GM12878 (cell line): ENCODE data around the gene LRRC10B. TPM values are rescaled to one million over a fixed set of nuclear protein-coding genes. Genes with fewer than 3 reads are reported as not detected.

Experiments used
- ATAC-seq: fragments of 200-7000 bp; cut with Tn5 transposase; 3 replicates; pipeline ENCODE4 v1.9.1; 2020; ENCODE audit warnings: mild to moderate bottlenecking, moderate library complexity
- BruUV-seq: library from RNA; stranded (reverse); fragments of 400-500 nt; replicated peaks from 2 replicates; lab custom pipeline; 2021; lab: Mats Ljungman, UMichigan
- CTCF ChIA-PET: fragments of 300-600 bp; sonication (Branson Sonifier 250); formaldehyde crosslinking; extraction: SDS; loops from one replicate; lab custom pipeline; 2021; ENCODE audit warnings: inconsistent platforms; lab: Yijun Ruan, JAX
- POLR2A ChIA-PET: fragments of 350-600 bp; formaldehyde crosslinking; extraction: SDS; loops from one replicate; lab custom pipeline; 2021; ENCODE audit warnings: inconsistent platforms; lab: Charles Lee
- RAD21 ChIA-PET: fragments of 300-600 bp; sonication (Branson Sonifier 250); formaldehyde crosslinking; loops from one replicate; lab custom pipeline; 2023; ENCODE audit warnings: antibody characterized with exemption; ENCODE audit not compliant: unreplicated experiment; lab: Charles Lee
- SMC1A ChIA-PET: fragments of 300-600 bp; sonication (Branson Sonifier 250); formaldehyde crosslinking; loops from one replicate; lab custom pipeline; 2023; ENCODE audit not compliant: unreplicated experiment, uncharacterized antibody; lab: Charles Lee
- DNase-seq: peaks from one replicate; pipeline ENCODE4 v3.0.0-alpha.2; 2011; ENCODE audit warnings: low read depth, low spot score
- FAIRE-seq: peaks from 3 replicates; lab custom pipeline; 2011; peaks lifted over from hg19 to GRCh38; lab: Jason Lieb, UNC
- H2AFZ ChIP-seq: 2 replicates; pipeline ENCODE4 v1.6.0; 2011; ENCODE audit warnings: low read depth, low read length, control low read depth; ENCODE audit not compliant: control insufficient read depth
- H3K27ac ChIP-seq: 2 replicates; pipeline ENCODE4 v1.5.1; 2011; ENCODE audit warnings: control low read depth; ENCODE audit not compliant: control insufficient read depth, insufficient read depth
- H3K27me3 ChIP-seq, 2 experiments: replicated peaks in 1 of 2; 2 replicates each; pipeline versions ENCODE4 v1.6.0 to v1.6.1; 2011; ENCODE audit warnings: low read length in 1 of 2; ENCODE audit not compliant: control insufficient read depth in 2 of 2, insufficient read depth in 2 of 2
- H3K36me3 ChIP-seq, 2 experiments: 2 replicates each; pipeline ENCODE4 v1.5.1; 2011; ENCODE audit warnings: low read length in 1 of 2; ENCODE audit not compliant: control insufficient read depth in 2 of 2, insufficient read depth in 2 of 2
- H3K4me1 ChIP-seq: 2 replicates; pipeline ENCODE4 v1.6.1; 2011; ENCODE audit warnings: mild to moderate bottlenecking, low read length, moderate library complexity, mixed read lengths; ENCODE audit not compliant: control insufficient read depth, insufficient read depth
- H3K4me2 ChIP-seq: 2 replicates; pipeline ENCODE4 v1.6.0; 2011; ENCODE audit warnings: control low read depth; ENCODE audit not compliant: control insufficient read depth, insufficient read depth
- H3K4me3 ChIP-seq: fragments of 200-600 bp; sonication (generic); 2 replicates; pipeline ENCODE4 v1.5.1; 2016
- H3K79me2 ChIP-seq: 2 replicates; pipeline ENCODE4 v1.6.0; 2011; ENCODE audit warnings: low read length; ENCODE audit not compliant: control insufficient read depth, insufficient read depth
- H3K9ac ChIP-seq: 2 replicates; pipeline ENCODE4 v1.8.0; 2011; ENCODE audit warnings: low read length, control low read depth, mixed read lengths; ENCODE audit not compliant: control insufficient read depth, insufficient read depth
- H3K9me3 ChIP-seq: replicated peaks from 3 replicates; pipeline ENCODE4 v1.5.1; 2011; ENCODE audit warnings: mild to moderate bottlenecking, low read length; ENCODE audit not compliant: control insufficient read depth, insufficient read depth
- H4K20me1 ChIP-seq: 2 replicates; pipeline ENCODE4 v1.6.0; 2011; ENCODE audit not compliant: control insufficient read depth, insufficient read depth
- BMI1 ChIP-seq: fragments of 450-650 bp; IDR thresholded peaks from 2 replicates; pipeline ENCODE4 v1.6.1; 2016; ENCODE audit warnings: mild to moderate bottlenecking, moderate library complexity, borderline replicate concordance
- CHD2 ChIP-seq: IDR thresholded peaks from 2 replicates; pipeline ENCODE4 v1.6.1; 2011; ENCODE audit warnings: low read depth, low read length, improper control_type of control experiment, borderline replicate concordance
- EGR1 ChIP-seq, 2 experiments: IDR thresholded peaks; 1 replicate in 1 of 2; 2 replicates in 1 of 2; pipeline ENCODE4 v1.6.1; 2011 to 2012; ENCODE audit warnings: low read depth in 2 of 2, low read length in 2 of 2, borderline replicate concordance in 1 of 2, mild to moderate bottlenecking in 1 of 2, moderate library complexity in 1 of 2
- FOXM1 ChIP-seq: IDR thresholded peaks from 2 replicates; pipeline ENCODE4 v1.6.1; 2012; ENCODE audit warnings: low read depth, mild to moderate bottlenecking, inconsistent platforms, low read length, moderate library complexity
- HDAC6 ChIP-seq: fragments of 200-600 bp; sonication (generic); IDR thresholded peaks from one replicate; pipeline ENCODE4 v1.8.0; 2017; ENCODE audit warnings: antibody characterized with exemption; ENCODE audit not compliant: unreplicated experiment
- MLLT1 ChIP-seq: fragments of 450-650 bp; IDR thresholded peaks from 2 replicates; pipeline ENCODE4 v1.6.1; 2016; ENCODE audit warnings: mild to moderate bottlenecking
- RCOR1 ChIP-seq: conservative IDR thresholded peaks from 2 replicates; pipeline ENCODE4 v1.6.1; 2012; ENCODE audit warnings: low read depth, low read length, improper control_type of control experiment
- REST ChIP-seq: IDR thresholded peaks from 2 replicates; pipeline ENCODE4 v1.6.1; 2012; ENCODE audit warnings: mild to moderate bottlenecking, low read depth, low read length
- RUNX3 ChIP-seq: IDR thresholded peaks from 2 replicates; pipeline ENCODE4 v1.6.1; 2012; ENCODE audit warnings: low read length, inconsistent platforms
- SMAD1 ChIP-seq: fragments of 450-650 bp; IDR thresholded peaks from 2 replicates; pipeline ENCODE4 v1.6.1; 2018; ENCODE audit warnings: mild to moderate bottlenecking, low read depth; ENCODE audit not compliant: partially characterized antibody
- SMC3 ChIP-seq: IDR thresholded peaks from 2 replicates; pipeline ENCODE4 v1.6.1; 2011; ENCODE audit warnings: low read length, improper control_type of control experiment, borderline replicate concordance
- SREBF1 ChIP-seq: IDR thresholded peaks from 2 replicates; pipeline ENCODE4 v1.6.1; 2012; ENCODE audit warnings: mild to moderate bottlenecking, low read length
- TCF3 ChIP-seq: IDR thresholded peaks from 2 replicates; pipeline ENCODE4 v1.6.1; 2012; ENCODE audit warnings: low read depth, mild to moderate bottlenecking, low read length, borderline replicate concordance; ENCODE audit not compliant: insufficient read depth
- TCF7 ChIP-seq: IDR thresholded peaks from 2 replicates; pipeline ENCODE4 v1.6.1; 2014; ENCODE audit warnings: antibody characterized with exemption, borderline replicate concordance
- YBX1 ChIP-seq: fragments of 450-650 bp; IDR thresholded peaks from 2 replicates; pipeline ENCODE4 v1.6.1; 2016; ENCODE audit warnings: antibody characterized with exemption
- ZBTB11 ChIP-seq: fragments of 450-650 bp; formaldehyde crosslinking; IDR thresholded peaks from 2 replicates; pipeline ENCODE4 v1.5.0; 2022; ENCODE audit warnings: mild to moderate bottlenecking, missing genetic modification characterization
- ZNF622 ChIP-seq: fragments of 450-650 bp; IDR thresholded peaks from 2 replicates; pipeline ENCODE4 v1.6.1; 2017; ENCODE audit warnings: mild to moderate bottlenecking, inconsistent platforms
- WGBS: methylation state at CpG from one replicate; pipeline ENCODE4 v1.1.6; 2016; ENCODE audit warnings: low lambda C conversion rate; ENCODE audit not compliant: insufficient replicate concordance, insufficient coverage; ENCODE audit errors: missing lambda C conversion rate; 5-methylcytosine and 5-hydroxymethylcytosine counted together
- in situ Hi-C: fragments of 300-500 bp; cut with MboI; formaldehyde crosslinking; loops from 9 replicates; pipeline ENCODE4 v1.14.3; 2018; ENCODE audit warnings: mixed read lengths
- intact Hi-C: fragments of 100-400 bp; cut with micrococcal nuclease; formaldehyde crosslinking; loops from one replicate; pipeline ENCODE4 v1.14.2; 2022; ENCODE audit not compliant: unreplicated experiment
- polyA plus RNA-seq, 11 experiments: library from polyadenylated mRNA; depleted of rRNA in 4 of 11; unstranded in 6 of 11; stranded (reverse) in 5 of 11; fragments of >200 nt; fragmentation: Nextera tagmentation in 4 of 11; fragmentation: Illumina TruSeq in 1 of 11; extraction: Ambion mirVana in 4 of 11; extraction: Trizol in 1 of 11; gene quantifications; 1 replicate in 1 of 11; 2 replicates in 10 of 11; pipeline versions ENCODE4 v1.2.1 to v1.2.3, GENCODE V29; 2011 to 2016; ENCODE audit warnings: inconsistent platforms in 2 of 11, missing spikeins in 2 of 11, low read depth in 1 of 11
- total RNA-seq, 4 experiments: library from RNA; depleted of rRNA in 3 of 4; stranded (reverse); fragments of >200 nt in 3 of 4; fragmentation: Illumina TruSeq in 1 of 4; extraction: Trizol in 1 of 4; gene quantifications; 2 replicates each; pipeline versions ENCODE4 v1.2.1 to v1.2.3, GENCODE V29; 2013 to 2021

The LRRC10B gene
- total and polyA plus RNA-seq, 10 of the 15 experiments (the other 5 are each of a cell fraction or from before 2014, with no cell fraction given), result not detected

- TF ChIP-seq MLLT1, result no peak
- peak; percentile 7; the same call in 1 of the 2 replicates for TF ChIP-seq SMC3
- TF ChIP-seq SMAD1, result no peak
- TF ChIP-seq TCF3, result no peak
- TF ChIP-seq HDAC6, result no peak
- TF ChIP-seq YBX1, result no peak
Measured at GRCh38 chr11:61482513-61482912, 26.0 kb upstream of the LRRC10B start (continued).

- Histone ChIP-seq H2AFZ (no peak overlapping the region), H3K27ac (no peak overlapping the region), H3K27me3 (no peaks in the 10 kb centered on the region), H3K4me3 (no peak overlapping the region), H3K36me3 (no peaks in the 10 kb centered on the region), H3K79me2 (no peaks in the 10 kb centered on the region), H3K4me1 (no peaks in the 10 kb centered on the region), H3K4me2 (no peak overlapping the region), H4K20me1 (no peaks in the 10 kb centered on the region), H3K9me3 (no peaks in the 10 kb centered on the region), H3K9ac (no peak overlapping the region)
- POLR2A ChIA-PET, result no interaction called here
- in situ Hi-C loops, result no loop called here
- RAD21 ChIA-PET, result no interaction called here
- SMC1A ChIA-PET, result no interaction called here
- 45% methylated on average over 11 of the region's 11 CpGs for WGBS
- intact Hi-C loops, result no loop called here
- DNase-seq, result no peak
- CTCF ChIA-PET, result interaction anchor here (0.7 kb wide), 2 partner anchors 249 to 425 kb away, joined by 3 read pairs; no protein-coding TSS in a partner anchor
- no TSS peak for BruUV-seq
- no peak for ATAC-seq
- no peak for FAIRE-seq
- TF ChIP-seq BMI1 (no peak), ZBTB11 (CRISPR knock-in tag) (no peak), CHD2 (no peak), TCF7 (no peak), RCOR1 (no peak), ZNF622 (no peak), EGR1 (IDR thresholded peaks at IDR 0.05; ENCODE audit: borderline replicate concordance in 1 of 2, low read depth in 2 of 2, low read length in 2 of 2) (no peak), SREBF1 (no peak), REST (no peak), FOXM1 (no peak), RUNX3 (no peak)
Measured at GRCh38 chr11:61484541-61484940, 24.0 kb upstream of the LRRC10B start.
